HepG2 (cell line): Measurements from ENCODE around the gene CMIP. TPM values are rescaled to one million over a fixed set of nuclear protein-coding genes. Genes with fewer than 3 reads are reported as not detected.

Experiments
- ATAC-seq: fragments of 200-7000 bp; cut with Tn5 transposase; 3 replicates; pipeline ENCODE4 v1.9.1; 2020; ENCODE audit warnings: mild to moderate bottlenecking, moderate library complexity
- BruUV-seq: library from RNA; stranded (reverse); fragments of 400-500 nt; replicated peaks from 2 replicates; lab custom pipeline; 2021; lab: Mats Ljungman, UMichigan
- CTCF ChIA-PET: fragments of 300-600 bp; formaldehyde crosslinking; extraction: SDS; loops from one replicate; lab custom pipeline; 2021; ENCODE audit warnings: low total read pairs, inconsistent platforms, low intra/inter-chr PET ratio; lab: Yijun Ruan, JAX
- POLR2A ChIA-PET: fragments of 350-600 bp; sonication (Branson Sonifier 250); formaldehyde crosslinking; loops from one replicate; lab custom pipeline; 2020; ENCODE audit warnings: antibody characterized with exemption, inconsistent platforms; lab: Yijun Ruan, JAX
- DNase-seq: peaks from one replicate; pipeline ENCODE4 v3.0.0-alpha.2; 2015; ENCODE audit warnings: low spot score
- FAIRE-seq: peaks from 3 replicates; lab custom pipeline; 2011; peaks lifted over from hg19 to GRCh38; lab: Jason Lieb, UNC
- H2AFZ ChIP-seq: one replicate; pipeline ENCODE4 v1.6.1; 2011; ENCODE audit warnings: low read length, inconsistent platforms
- H3K27ac ChIP-seq: fragments of 300-600 bp; 3 replicates; pipeline ENCODE4 v1.8.0; 2011; ENCODE audit warnings: mixed run types, mild to moderate bottlenecking, mixed read lengths, low read length, inconsistent platforms; ENCODE audit not compliant: insufficient read depth; ENCODE audit errors: extremely low read length
- H3K27me3 ChIP-seq, 2 experiments: fragments of 200-600 bp in 1 of 2; 2 replicates in 1 of 2; 3 replicates in 1 of 2; pipeline versions ENCODE4 v1.6.0 to v1.8.0; 2011; ENCODE audit warnings: low read length in 2 of 2, mild to moderate bottlenecking in 2 of 2, moderate library complexity in 2 of 2, inconsistent platforms in 1 of 2; ENCODE audit not compliant: insufficient read depth in 2 of 2, control insufficient read depth in 1 of 2
- H3K36me3 ChIP-seq, 2 experiments: fragments of 200-600 bp in 1 of 2; replicated peaks in 1 of 2; 2 replicates in 1 of 2; 3 replicates in 1 of 2; pipeline versions ENCODE4 v1.5.1 to v1.8.0; 2011; ENCODE audit warnings: low read length in 2 of 2, inconsistent platforms in 1 of 2; ENCODE audit not compliant: insufficient read depth in 2 of 2, control insufficient read depth in 1 of 2
- H3K4me1 ChIP-seq: 2 replicates; pipeline ENCODE4 v1.5.1; 2012; ENCODE audit warnings: low read length, inconsistent platforms; ENCODE audit not compliant: insufficient read depth
- H3K4me2 ChIP-seq: 2 replicates; pipeline ENCODE4 v1.6.0; 2011; ENCODE audit warnings: low read depth, low read length, inconsistent platforms
- H3K4me3 ChIP-seq, 3 experiments: fragments of 200-600 bp in 1 of 3; sonication (generic), shearing (Covaris generic) in 1 of 3; replicated peaks in 1 of 3; 2 replicates each; pipeline ENCODE4 v1.5.1; 2011 to 2016; ENCODE audit warnings: low read length in 3 of 3, inconsistent platforms in 2 of 3, low read depth in 2 of 3, mild to moderate bottlenecking in 2 of 3, control low read depth in 1 of 3, mixed read lengths in 1 of 3; ENCODE audit not compliant: insufficient read depth in 1 of 3
- H3K79me2 ChIP-seq: one replicate; pipeline ENCODE4 v1.6.1; 2011; ENCODE audit warnings: low read length, inconsistent platforms; ENCODE audit not compliant: insufficient read depth
- H3K9ac ChIP-seq: 2 replicates; pipeline ENCODE4 v1.6.0; 2011; ENCODE audit warnings: mild to moderate bottlenecking, low read depth, low read length, inconsistent platforms; ENCODE audit not compliant: insufficient read depth
- H3K9me3 ChIP-seq: 2 replicates; pipeline ENCODE4 v1.5.1; 2012; ENCODE audit warnings: mild to moderate bottlenecking, low read length
- H4K20me1 ChIP-seq: 2 replicates; pipeline ENCODE4 v1.6.0; 2011; ENCODE audit warnings: inconsistent platforms, mild to moderate bottlenecking, low read length, moderate library complexity; ENCODE audit not compliant: insufficient read depth
- CSRNP1 ChIP-seq: sonication (generic); formaldehyde crosslinking; IDR thresholded peaks from 2 replicates; pipeline ENCODE4 v1.8.1; 2023; ENCODE audit warnings: mild to moderate bottlenecking, missing genetic modification reagents
- GPBP1L1 ChIP-seq: sonication (generic); formaldehyde crosslinking; IDR thresholded peaks from 2 replicates; pipeline ENCODE4 v1.5.0; 2020; ENCODE audit warnings: mild to moderate bottlenecking, missing genetic modification reagents
- SP140L ChIP-seq: sonication (generic); formaldehyde crosslinking; IDR thresholded peaks from 2 replicates; pipeline ENCODE4 v1.4.0; 2020; ENCODE audit warnings: missing genetic modification reagents, borderline replicate concordance
- TERF1 ChIP-seq: sonication (generic); formaldehyde crosslinking; IDR thresholded peaks from 2 replicates; pipeline ENCODE4 v1.8.0; 2022; ENCODE audit warnings: mild to moderate bottlenecking, missing genetic modification reagents, moderate library complexity
- ZNF614 ChIP-seq: IDR thresholded peaks from 2 replicates; pipeline ENCODE4 v1.6.1; 2018; ENCODE audit warnings: missing biosample characterization, missing genetic modification reagents, inconsistent platforms, borderline replicate concordance
- WGBS: methylation state at CpG from one replicate; pipeline ENCODE4 v1.1.6; 2017; ENCODE audit warnings: low lambda C conversion rate; 5-methylcytosine and 5-hydroxymethylcytosine counted together
- in situ Hi-C: cut with HindIII; loops from 2 replicates; pipeline ENCODE4 v1.10.0; 2017; ENCODE audit warnings: low pct_unique_long_range_greater_than_20kb; ENCODE audit not compliant: extremely low pct_ligation_motif_present
- intact Hi-C: fragments of 100-400 bp; cut with micrococcal nuclease; formaldehyde crosslinking; loops from one replicate; pipeline ENCODE4 v1.10.0; 2022; ENCODE audit not compliant: unreplicated experiment
- polyA plus RNA-seq, 8 experiments: library from polyadenylated mRNA; depleted of rRNA in 3 of 8; stranded (reverse) in 7 of 8; unstranded in 1 of 8; fragments of >200 nt; fragmentation: Illumina TruSeq in 4 of 8; extraction: Trizol in 4 of 8; gene quantifications; 2 replicates each; pipeline versions ENCODE4 v1.2.1 to v1.2.3, GENCODE V29; 2011 to 2016; ENCODE audit warnings: low read depth in 4 of 8, missing spikeins in 1 of 8, mixed read lengths in 1 of 8; ENCODE audit not compliant: insufficient read depth in 1 of 8
- total RNA-seq, 5 experiments: library from RNA; depleted of rRNA; stranded (reverse); fragments of >200 nt; fragmentation: Illumina TruSeq; extraction: Trizol; gene quantifications; 2 replicates each; pipeline ENCODE4 v1.2.3, GENCODE V29; 2016; ENCODE audit warnings: low read depth in 1 of 5

CMIP gene
- total and polyA plus RNA-seq, 2 of the 13 experiments (the other 11 are each of a cell fraction or from before 2014, with no cell fraction given): 10.9 to 18.1 TPM

- no peaks in the 10 kb centered on the region for H3K79me2 ChIP-seq
- H3K27ac ChIP-seq: no peak overlapping the region
- no TSS peak for BruUV-seq
- in situ Hi-C loops: no loop called here
- no peak overlapping the region for H2AFZ ChIP-seq
- no peaks in the 10 kb centered on the region for H3K36me3 ChIP-seq
- FAIRE-seq: no peak
- H3K4me1 ChIP-seq: peaks cover 7% of the 10 kb centered on the region; the same call in 1 of the 2 replicates
- H3K9ac ChIP-seq: no peak overlapping the region
- no peak overlapping the region for H3K4me3 ChIP-seq
- H3K4me2 ChIP-seq: no peak overlapping the region
- peaks cover 0 to 26% of the 10 kb centered on the region in 2 experiments; a peak in 3 of 5 replicates for H3K27me3 ChIP-seq
- ChIA-PET CTCF (no interaction called here), POLR2A (no interaction called here)
- intact Hi-C loops: no loop called here
- TF ChIP-seq CSRNP1 (CRISPR knock-in tag) (no peak), GPBP1L1 (CRISPR knock-in tag) (no peak), ZNF614 (CRISPR knock-in tag) (no peak), SP140L (no peak), TERF1 (no peak)
- ATAC-seq: no peak
- DNase-seq: no peak
- no peaks in the 10 kb centered on the region for H4K20me1 ChIP-seq
- no peaks in the 10 kb centered on the region for H3K9me3 ChIP-seq
- 18% methylated on average over 2 of the region's 2 CpGs for WGBS
These were observed 23.5 kb upstream of the CMIP start for GRCh38 chr16:81421126-81421525.
